Endothelial cell (in vitro differentiated cells): ENCODE data around the gene ABCF3. TPM values are rescaled to one million over a fixed set of nuclear protein-coding genes. Genes with fewer than 3 reads are reported as not detected.

Experiments used
- DNase-seq: peaks from one replicate; pipeline ENCODE4 v3.0.0; 2021; ENCODE audit warnings: low spot score
- H3K27ac Mint-ChIP-seq: one replicate; pipeline ENCODE4 v1.8.0; 2021; ENCODE audit warnings: mixed read lengths, inconsistent platforms; ENCODE audit not compliant: unreplicated experiment
- H3K27me3 Mint-ChIP-seq: one replicate; pipeline ENCODE4 v1.8.0; 2021; ENCODE audit warnings: mild to moderate bottlenecking, moderate library complexity, mixed read lengths, inconsistent platforms; ENCODE audit not compliant: unreplicated experiment
- H3K36me3 Mint-ChIP-seq: one replicate; pipeline ENCODE4 v1.8.0; 2021; ENCODE audit warnings: mild to moderate bottlenecking, low read depth, mixed read lengths, inconsistent platforms; ENCODE audit not compliant: unreplicated experiment
- H3K4me1 Mint-ChIP-seq: one replicate; pipeline ENCODE4 v1.8.0; 2021; ENCODE audit warnings: mild to moderate bottlenecking, mixed read lengths, inconsistent platforms; ENCODE audit not compliant: unreplicated experiment
- H3K4me3 Mint-ChIP-seq: one replicate; pipeline ENCODE4 v1.8.0; 2021; ENCODE audit warnings: mild to moderate bottlenecking, mixed read lengths, inconsistent platforms; ENCODE audit not compliant: unreplicated experiment
- H3K9me3 Mint-ChIP-seq: one replicate; pipeline ENCODE4 v1.8.0; 2021; ENCODE audit warnings: mixed read lengths, inconsistent platforms; ENCODE audit not compliant: unreplicated experiment
- total RNA-seq: library from RNA; stranded (reverse); fragmentation: NEBNext Ultra II Directional; extraction: Animal tissue kit (Norgen Biotek cat#: 25700); gene quantifications from one replicate; pipeline ENCODE4 v1.2.1, GENCODE V29; 2021; ENCODE audit not compliant: unreplicated experiment
- TF ChIP-seq, protein P1 (sequence below): fragments of 200-600 bp; sonication (generic); IDR thresholded peaks from one replicate; pipeline ENCODE4 v1.5.0; 2021; ENCODE audit warnings: antibody characterized with exemption; ENCODE audit not compliant: unreplicated experiment

ABCF3 gene
- total RNA-seq, 1 donor from 2014 or later, result 68.1 TPM

DNA sequence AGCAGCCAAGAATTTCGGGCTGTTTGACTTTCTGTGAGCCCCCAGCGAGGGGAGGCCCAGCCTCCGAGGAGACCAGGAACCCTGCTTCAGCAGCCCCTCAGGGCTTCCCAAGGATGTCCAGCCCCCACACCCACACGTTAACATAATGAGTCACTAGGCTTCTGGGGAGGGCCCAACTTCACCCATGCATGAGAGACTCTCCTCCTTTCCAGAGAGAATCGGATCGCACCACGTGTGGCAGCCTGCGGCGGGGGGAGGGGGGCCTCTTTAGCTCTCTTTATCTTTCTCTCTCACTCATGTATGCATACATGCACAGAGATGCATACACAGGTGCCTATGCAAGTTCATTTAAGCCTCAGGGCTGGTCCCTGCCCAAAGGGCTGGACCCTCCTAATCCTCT is 14.4 kb upstream of the ABCF3 start:
- H3K9me3 Mint-ChIP-seq, result no peaks in the 10 kb centered on the region
- no peak overlapping the region for H3K27ac Mint-ChIP-seq
- peaks cover 48% of the 10 kb centered on the region for H3K36me3 Mint-ChIP-seq
- peak overlapping the region; percentile 65 for H3K4me3 Mint-ChIP-seq
- no peak for DNase-seq
- H3K27me3 Mint-ChIP-seq, result peaks cover 18% of the 10 kb centered on the region
- TF ChIP-seq, protein P1, sequence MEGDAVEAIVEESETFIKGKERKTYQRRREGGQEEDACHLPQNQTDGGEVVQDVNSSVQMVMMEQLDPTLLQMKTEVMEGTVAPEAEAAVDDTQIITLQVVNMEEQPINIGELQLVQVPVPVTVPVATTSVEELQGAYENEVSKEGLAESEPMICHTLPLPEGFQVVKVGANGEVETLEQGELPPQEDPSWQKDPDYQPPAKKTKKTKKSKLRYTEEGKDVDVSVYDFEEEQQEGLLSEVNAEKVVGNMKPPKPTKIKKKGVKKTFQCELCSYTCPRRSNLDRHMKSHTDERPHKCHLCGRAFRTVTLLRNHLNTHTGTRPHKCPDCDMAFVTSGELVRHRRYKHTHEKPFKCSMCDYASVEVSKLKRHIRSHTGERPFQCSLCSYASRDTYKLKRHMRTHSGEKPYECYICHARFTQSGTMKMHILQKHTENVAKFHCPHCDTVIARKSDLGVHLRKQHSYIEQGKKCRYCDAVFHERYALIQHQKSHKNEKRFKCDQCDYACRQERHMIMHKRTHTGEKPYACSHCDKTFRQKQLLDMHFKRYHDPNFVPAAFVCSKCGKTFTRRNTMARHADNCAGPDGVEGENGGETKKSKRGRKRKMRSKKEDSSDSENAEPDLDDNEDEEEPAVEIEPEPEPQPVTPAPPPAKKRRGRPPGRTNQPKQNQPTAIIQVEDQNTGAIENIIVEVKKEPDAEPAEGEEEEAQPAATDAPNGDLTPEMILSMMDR, result no peak
- peaks cover 12% of the 10 kb centered on the region for H3K4me1 Mint-ChIP-seq

DNA sequence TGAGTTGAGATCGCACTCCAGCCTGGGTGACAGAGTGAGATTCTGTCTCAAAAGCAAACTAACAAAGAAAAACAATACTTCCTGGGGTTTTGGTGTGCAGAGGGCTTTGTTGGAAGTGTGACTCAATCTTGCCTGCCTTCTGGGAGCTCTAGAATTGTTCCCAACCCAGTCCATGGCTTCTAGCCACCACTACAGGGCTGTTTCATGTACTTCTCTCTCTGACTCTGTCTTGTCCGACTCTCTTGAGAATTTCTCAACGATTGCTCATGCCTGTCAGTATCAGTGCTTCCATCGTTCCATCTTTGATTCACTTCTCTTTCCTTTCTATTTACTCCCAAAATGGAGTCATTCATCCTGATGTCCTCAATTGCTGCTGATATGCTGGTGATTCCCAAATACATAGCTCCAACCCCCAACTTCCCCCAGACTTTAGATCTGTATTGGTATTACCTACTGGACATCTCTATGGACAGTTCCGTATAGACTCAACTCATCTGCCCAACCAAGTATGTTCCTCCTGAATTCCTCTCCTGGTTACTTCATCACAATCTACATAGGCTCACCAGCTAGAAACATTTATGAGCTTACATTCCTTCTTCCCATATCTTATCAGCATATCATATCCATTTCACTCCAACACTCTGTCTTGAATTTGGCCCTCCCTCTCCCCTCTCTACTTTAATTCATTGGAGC is 13.2 kb upstream of the ABCF3 start:
- no peaks in the 10 kb centered on the region for H3K9me3 Mint-ChIP-seq
- H3K36me3 Mint-ChIP-seq, result peaks cover 42% of the 10 kb centered on the region
- peak overlapping the region; percentile 17 for H3K4me3 Mint-ChIP-seq
- H3K27ac Mint-ChIP-seq, result no peak overlapping the region
- TF ChIP-seq, protein P1, result no peak
- H3K4me1 Mint-ChIP-seq, result peaks cover 23% of the 10 kb centered on the region
- DNase-seq, result no peak
- H3K27me3 Mint-ChIP-seq, result peaks cover 20% of the 10 kb centered on the region

DNA sequence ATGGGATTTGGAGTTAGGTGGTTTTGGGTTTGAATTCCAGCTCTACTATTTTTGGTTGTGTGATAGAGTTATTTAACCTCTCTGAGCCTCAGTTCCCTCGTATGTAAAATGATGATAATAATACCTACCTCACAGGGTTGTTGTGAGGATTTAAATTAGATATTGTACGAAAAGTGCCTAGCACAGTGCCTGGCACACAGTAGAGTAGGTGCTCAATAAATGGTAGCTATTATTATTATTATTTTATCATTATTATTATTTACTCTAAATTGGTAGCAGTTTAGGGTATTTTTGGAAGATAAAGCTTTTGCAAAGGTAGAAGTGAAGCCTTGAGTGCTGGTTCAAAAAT is 12.7 kb upstream of the ABCF3 start:
- H3K9me3 Mint-ChIP-seq, result no peaks in the 10 kb centered on the region
- TF ChIP-seq, protein P1, result no peak
- peaks cover 22% of the 10 kb centered on the region for H3K27me3 Mint-ChIP-seq
- DNase-seq, result no peak
- H3K27ac Mint-ChIP-seq, result peak overlapping the region; percentile 75
- peak overlapping the region; percentile 74 for H3K4me3 Mint-ChIP-seq
- peaks cover 46% of the 10 kb centered on the region for H3K36me3 Mint-ChIP-seq
- peaks cover 28% of the 10 kb centered on the region for H3K4me1 Mint-ChIP-seq

DNA sequence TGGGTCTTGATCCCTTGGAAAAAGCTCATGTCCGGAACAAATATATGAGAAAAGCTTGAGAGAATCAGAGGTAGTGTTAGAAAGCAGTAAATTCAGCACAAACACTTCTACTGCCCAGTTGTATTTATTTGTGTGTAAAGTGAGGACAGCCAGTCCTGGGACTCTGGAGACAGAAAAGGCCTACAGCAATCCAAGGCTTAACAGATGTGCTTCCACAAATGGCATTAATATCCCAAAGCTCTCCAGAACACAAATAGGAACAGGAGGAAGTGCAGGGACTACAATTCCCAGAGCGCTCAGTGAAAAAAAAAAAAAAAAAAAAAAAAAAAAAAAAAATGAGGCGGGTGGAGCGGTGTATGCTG is 11.7 kb upstream of the ABCF3 start:
- Mint-ChIP-seq H3K36me3 (peaks cover 44% of the 10 kb centered on the region), H3K9me3 (no peaks in the 10 kb centered on the region), H3K4me3 (peak overlapping the region; percentile 99), H3K27me3 (peaks cover 19% of the 10 kb centered on the region), H3K4me1 (peaks cover 32% of the 10 kb centered on the region), H3K27ac (peak overlapping the region; percentile 75)
- TF ChIP-seq, protein P1, result no peak
- no peak for DNase-seq

DNA sequence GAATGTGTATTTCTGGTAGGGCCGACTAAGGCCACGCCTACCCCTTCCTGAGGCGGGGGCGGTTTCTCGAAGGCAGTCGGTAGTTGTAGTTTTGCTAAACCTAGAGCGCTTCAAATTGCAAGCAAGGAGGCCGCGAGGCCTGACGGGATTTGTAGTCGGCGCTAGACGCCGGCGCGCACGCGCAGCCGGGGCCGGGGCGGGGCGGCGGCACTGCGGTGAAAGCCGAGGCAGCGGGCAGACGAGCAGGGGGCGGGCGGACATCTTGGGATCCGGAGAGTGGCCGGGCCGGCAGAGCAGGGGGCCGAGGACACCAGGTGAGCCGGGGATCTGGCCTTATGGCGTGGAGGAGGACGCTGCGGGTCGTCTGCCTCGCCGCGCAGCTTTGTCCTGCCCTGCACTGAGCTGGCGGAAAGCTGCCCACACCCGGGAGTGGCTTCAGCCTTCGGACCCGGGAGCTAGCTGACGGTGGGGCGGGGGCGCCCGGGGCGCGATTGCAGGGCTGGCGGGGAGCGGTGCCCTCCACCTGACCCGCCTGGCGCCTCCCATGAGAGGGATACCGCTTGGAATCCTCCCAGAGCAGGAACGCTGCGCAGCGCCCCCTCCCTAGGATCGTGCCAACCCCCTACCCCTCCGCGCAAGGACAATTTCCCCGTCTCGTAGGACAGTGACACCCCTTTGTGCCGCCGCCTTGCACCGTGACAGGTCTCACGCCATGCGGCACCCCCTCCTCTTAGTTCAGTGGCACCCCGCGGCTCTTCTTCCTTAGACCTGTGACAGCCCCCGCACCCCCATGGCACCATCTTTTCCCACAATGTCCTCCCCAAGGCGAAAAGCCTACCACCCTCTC is 11.1 kb upstream of the ABCF3 start, which contains the start of gene AP2M1:
Gene AP2M1, plus strand, starts transcription at position 210 of the 847 bp plus-strand sequence. CDS start 2,139 bp downstream, outside the sequence.
- Mint-ChIP-seq H3K27ac (peak within 1 kb of the TSS; percentile 92), H3K4me1 (peaks cover 35% of the 10 kb centered on the region), H3K4me3 (peak within 1 kb of the TSS; percentile 99), H3K27me3 (peaks cover 19% of the 10 kb centered on the region), H3K9me3 (no peaks in the 10 kb centered on the region), H3K36me3 (peaks cover 46% of the 10 kb centered on the region)
- TF ChIP-seq, protein P1, result no peak
- peak; percentile 98 for DNase-seq
